C4-2B (cell line): ENCODE results near the gene GRK3.

Experiments
- H3K27ac ChIP-seq: fragments of 450-650 bp; 2 replicates; pipeline ENCODE4 v1.5.1; 2017
- CTCF ChIP-seq: fragments of 450-650 bp; conservative IDR thresholded peaks from 2 replicates; pipeline ENCODE4 v1.5.1; 2017; ENCODE audit warnings: mild to moderate bottlenecking
- ZFX ChIP-seq: fragments of 450-650 bp; IDR thresholded peaks from 2 replicates; pipeline ENCODE4 v1.6.1; 2017

Gene GRK3

GRCh38 chr22:25697181-25697664 lies 132.7 kb downstream of the GRK3 start:
- no peak for TF ChIP-seq CTCF
- no peak overlapping the region for H3K27ac ChIP-seq

DNA sequence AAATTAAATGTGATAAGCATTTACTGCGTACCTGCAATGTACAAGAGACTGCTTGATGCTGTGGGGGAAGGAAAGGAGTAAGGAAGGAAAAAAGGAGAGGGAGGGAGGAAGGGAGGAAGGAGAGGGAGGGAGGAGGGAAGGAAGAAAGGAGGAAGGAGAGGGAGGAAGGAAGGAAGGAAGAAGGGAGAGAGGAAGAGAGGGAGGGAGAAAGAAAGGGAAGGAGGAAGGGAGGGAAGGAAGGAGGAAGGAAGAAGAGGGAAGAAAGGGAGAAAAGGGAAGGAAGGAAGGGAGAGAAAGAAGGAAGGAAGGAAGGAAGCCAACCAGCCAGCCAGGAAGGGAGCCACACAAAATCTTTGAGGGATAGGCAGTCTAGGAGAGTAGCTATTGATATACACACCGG lies 133.5 kb downstream of the GRK3 start:
- H3K27ac ChIP-seq: no peak overlapping the region
- no peak for TF ChIP-seq CTCF
- TF ChIP-seq ZFX: no peak

DNA sequence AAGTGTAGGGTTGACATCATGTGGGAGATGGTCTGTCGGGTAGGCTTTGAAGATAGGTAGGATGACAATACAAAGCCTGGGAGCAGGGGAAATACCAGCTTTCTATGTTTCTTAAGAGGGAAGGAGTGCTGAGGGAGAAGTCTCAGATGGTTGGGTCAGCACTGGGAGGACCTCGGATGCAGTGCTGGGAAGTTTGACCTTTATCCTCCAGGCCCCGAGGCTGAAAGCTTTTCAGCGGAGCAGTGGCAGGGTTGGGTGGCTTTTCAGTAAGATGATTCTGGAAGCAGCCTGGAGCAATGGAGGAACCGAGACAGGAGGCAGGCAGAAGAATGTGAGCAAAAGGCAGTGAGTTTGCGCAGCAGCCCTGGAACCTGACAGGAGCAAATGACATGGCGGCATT lies 134.0 kb downstream of the GRK3 start:
- no peak overlapping the region for H3K27ac ChIP-seq
- TF ChIP-seq CTCF (no peak), ZFX (no peak)

DNA sequence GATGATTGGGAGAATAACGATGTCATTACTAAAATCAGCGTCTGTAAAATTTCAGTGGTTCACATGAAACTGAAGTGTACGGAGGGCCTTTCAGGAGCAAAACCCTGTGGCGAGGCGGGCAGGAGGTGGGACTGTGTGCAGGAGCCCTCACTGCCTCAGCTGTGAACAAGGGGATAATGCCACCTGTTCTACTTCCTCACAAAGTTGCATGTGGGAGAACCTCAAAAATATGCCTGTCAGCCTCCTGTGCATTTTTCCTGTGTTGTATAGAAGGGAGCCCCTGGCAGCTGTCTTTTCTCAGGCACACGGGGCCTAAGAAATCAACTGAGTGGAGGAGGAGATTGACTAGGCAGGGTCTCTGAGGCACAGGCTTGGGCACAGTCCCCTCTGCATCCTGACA lies 134.5 kb downstream of the GRK3 start:
- H3K27ac ChIP-seq: no peak overlapping the region
- no peak for TF ChIP-seq ZFX
- TF ChIP-seq CTCF: no peak

DNA sequence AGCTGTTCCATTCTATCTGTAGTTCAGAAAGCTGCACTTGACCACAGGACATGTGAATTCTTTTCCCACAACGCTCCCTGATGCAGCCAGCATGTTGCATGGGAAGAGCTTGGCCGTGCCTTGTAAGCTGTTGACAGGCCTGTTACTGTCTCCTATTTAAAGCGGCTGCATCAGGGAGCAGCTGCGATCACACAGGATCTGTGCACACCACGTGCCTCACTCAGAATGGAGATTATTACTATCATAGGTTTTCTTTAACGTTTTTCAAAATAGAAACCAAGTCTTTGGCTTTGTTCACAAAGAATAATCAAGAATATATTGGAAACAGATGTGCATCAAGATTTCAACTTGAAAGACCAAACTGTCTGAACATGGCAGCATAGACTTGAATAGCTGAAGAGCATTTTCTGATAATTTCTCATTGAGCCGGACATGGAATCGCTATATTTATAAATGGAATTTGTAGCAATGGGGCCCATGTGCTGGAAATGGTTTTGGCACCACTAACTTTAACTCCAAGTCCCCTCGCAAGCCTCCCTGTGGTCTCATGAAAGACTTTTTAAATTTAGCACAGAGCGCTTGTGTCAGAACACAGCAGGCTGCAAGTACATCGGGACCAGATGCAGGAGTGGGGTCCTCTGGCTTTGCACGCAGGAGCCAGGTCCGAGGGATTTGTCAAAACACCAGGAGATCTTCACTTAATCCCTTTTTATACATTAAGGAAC lies 136.7 kb downstream of the GRK3 start:
- TF ChIP-seq CTCF: no peak
- no peak for TF ChIP-seq ZFX
- H3K27ac ChIP-seq: no peak overlapping the region

DNA sequence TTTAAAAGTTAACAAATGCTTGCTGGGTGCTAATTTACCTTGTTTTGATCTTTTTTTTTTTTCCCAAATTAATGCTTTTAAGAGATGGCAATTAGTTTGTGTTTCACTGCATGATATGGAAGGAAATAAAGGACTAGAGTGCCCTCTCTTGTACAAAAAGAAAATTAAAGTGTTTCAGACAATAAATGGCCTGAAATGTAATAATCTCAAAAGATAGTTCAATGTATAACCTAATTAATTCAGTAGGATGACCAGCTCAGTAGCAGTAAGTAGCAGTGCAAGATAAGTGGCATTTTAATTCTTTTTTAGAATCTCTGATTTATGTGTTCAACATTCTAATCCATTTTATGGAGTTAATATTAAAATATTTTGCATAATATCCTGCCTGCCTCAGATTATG lies 137.6 kb downstream of the GRK3 start:
- TF ChIP-seq ZFX: no peak
- TF ChIP-seq CTCF: peak; percentile 66

GRCh38 chr22:25702571-25703167 lies 138.2 kb downstream of the GRK3 start:
- no peak for TF ChIP-seq ZFX
- TF ChIP-seq CTCF: no peak
- H3K27ac ChIP-seq: no peak overlapping the region

More for the DNA sequence above, 137.6 kb downstream of the GRK3 start:
- H3K27ac ChIP-seq: no peak overlapping the region
